GM23338 (cell line): ENCODE measurements around the gene SCO1. TPM values are rescaled to one million over a fixed set of nuclear protein-coding genes. Genes with fewer than 3 reads are reported as not detected.

Source experiments
- ATAC-seq: fragments of 200-7000 bp; cut with Tn5 transposase; 3 replicates; pipeline ENCODE4 v1.9.1; 2020
- DNase-seq: peaks from one replicate; pipeline ENCODE4 v3.0.0-alpha.2; 2015; ENCODE audit warnings: low spot score
- H2AFZ ChIP-seq: fragments of 200-600 bp; sonication (generic); 2 replicates; pipeline ENCODE4 v1.8.0; 2016; ENCODE audit warnings: antibody characterized with exemption, mild to moderate bottlenecking, moderate library complexity
- H3F3A ChIP-seq: fragments of 200-600 bp; sonication (generic); replicated peaks from 2 replicates; pipeline ENCODE4 v1.8.0; 2017; ENCODE audit warnings: antibody characterized with exemption, mixed run types, low read depth
- H3K27ac ChIP-seq: fragments of 200-600 bp; sonication (generic); 2 replicates; pipeline ENCODE4 v1.6.1; 2016; ENCODE audit warnings: low read depth
- H3K27me3 ChIP-seq: fragments of 200-600 bp; sonication (generic); 2 replicates; pipeline ENCODE4 v1.8.0; 2016; ENCODE audit warnings: mild to moderate bottlenecking, mixed run types, moderate library complexity; ENCODE audit not compliant: insufficient read depth
- H3K36me3 ChIP-seq: fragments of 200-600 bp; sonication (generic); 2 replicates; pipeline ENCODE4 v1.8.0; 2016; ENCODE audit warnings: mild to moderate bottlenecking; ENCODE audit not compliant: insufficient read depth
- H3K4me1 ChIP-seq: fragments of 200-600 bp; sonication (generic); 2 replicates; pipeline ENCODE4 v1.8.0; 2016; ENCODE audit warnings: mild to moderate bottlenecking, moderate library complexity; ENCODE audit not compliant: insufficient read depth
- H3K4me2 ChIP-seq: fragments of 200-600 bp; sonication (generic); 2 replicates; pipeline ENCODE4 v1.7.1; 2017; ENCODE audit warnings: mixed run types
- H3K4me3 ChIP-seq: fragments of 200-600 bp; sonication (generic); 2 replicates; pipeline ENCODE4 v1.6.1; 2016; ENCODE audit warnings: mixed run types
- H3K79me2 ChIP-seq: fragments of 200-600 bp; sonication (generic); replicated peaks from 2 replicates; pipeline ENCODE4 v1.8.0; 2017; ENCODE audit warnings: mild to moderate bottlenecking; ENCODE audit not compliant: insufficient read depth
- H3K9me2 ChIP-seq: fragments of 200-600 bp; sonication (generic); 2 replicates; pipeline ENCODE4 v1.8.0; 2017; ENCODE audit not compliant: insufficient read depth
- H4K20me1 ChIP-seq: fragments of 200-600 bp; sonication (generic); replicated peaks from 2 replicates; pipeline ENCODE4 v1.8.0; 2017; ENCODE audit warnings: mild to moderate bottlenecking; ENCODE audit not compliant: insufficient read depth
- H3K27ac Mint-ChIP-seq: 2 replicates; pipeline ENCODE4 v1.8.0; 2020; ENCODE audit warnings: inconsistent platforms, mild to moderate bottlenecking, moderate library complexity, mixed read lengths
- H3K27me3 Mint-ChIP-seq: 3 replicates; pipeline ENCODE4 v1.8.0; 2022; ENCODE audit warnings: low read depth, mild to moderate bottlenecking, moderate library complexity, mixed read lengths, inconsistent platforms; ENCODE audit not compliant: insufficient read depth, poor library complexity
- H3K36me3 Mint-ChIP-seq: 3 replicates; pipeline ENCODE4 v1.8.0; 2021; ENCODE audit warnings: low read depth, mild to moderate bottlenecking, inconsistent platforms, moderate library complexity, mixed read lengths
- H3K4me1 Mint-ChIP-seq: 3 replicates; pipeline ENCODE4 v1.8.0; 2020; ENCODE audit warnings: mild to moderate bottlenecking, inconsistent platforms, mixed read lengths
- H3K4me3 Mint-ChIP-seq: 3 replicates; pipeline ENCODE4 v1.8.0; 2021; ENCODE audit warnings: moderate library complexity, mild to moderate bottlenecking, inconsistent platforms, mixed read lengths
- H3K9me3 Mint-ChIP-seq: 3 replicates; pipeline ENCODE4 v1.8.0; 2020; ENCODE audit warnings: moderate library complexity, mild to moderate bottlenecking, inconsistent platforms, mixed read lengths
- CREB1 ChIP-seq: fragments of 250-450 bp; sonication (Bioruptor Pico); IDR thresholded peaks from 2 replicates; pipeline ENCODE4 v1.5.0; 2020; ENCODE audit warnings: low read depth, mild to moderate bottlenecking, moderate library complexity
- EZH2 ChIP-seq: fragments of 200-600 bp; sonication (generic); IDR thresholded peaks from one replicate; pipeline ENCODE4 v1.8.0; 2017; ENCODE audit warnings: antibody characterized with exemption, mild to moderate bottlenecking, low read depth; ENCODE audit not compliant: unreplicated experiment
- EZH2phosphoT487 ChIP-seq: fragments of 200-600 bp; sonication (generic); IDR thresholded peaks from one replicate; pipeline ENCODE4 v1.8.1; 2018; ENCODE audit warnings: antibody characterized with exemption; ENCODE audit not compliant: unreplicated experiment
- JUNB ChIP-seq: IDR thresholded peaks from one replicate; pipeline ENCODE4 v1.6.1; 2016; ENCODE audit warnings: antibody characterized with exemption; ENCODE audit not compliant: unreplicated experiment
- NANOG ChIP-seq: IDR thresholded peaks from 2 replicates; pipeline ENCODE4 v1.6.1; 2016; ENCODE audit warnings: antibody characterized with exemption, borderline replicate concordance
- POLR2AphosphoS5 ChIP-seq: IDR thresholded peaks from 2 replicates; pipeline ENCODE4 v1.6.1; 2016; ENCODE audit warnings: antibody characterized with exemption, low read depth
- ZNF114 ChIP-seq: fragments of 250-450 bp; sonication (Bioruptor Pico); IDR thresholded peaks from 2 replicates; pipeline ENCODE4 v1.5.0; 2020; ENCODE audit warnings: mild to moderate bottlenecking, moderate library complexity
- polyA plus RNA-seq: library from polyadenylated mRNA; unstranded; fragments of >200 nt; fragmentation: Nextera tagmentation; extraction: Ambion mirVana; gene quantifications from 2 replicates; pipeline ENCODE4 v1.2.1, GENCODE V29; 2016
- total RNA-seq: library from RNA; depleted of rRNA; stranded (reverse); fragments of >200 nt; shearing (Covaris generic); gene quantifications from 2 replicates; pipeline ENCODE4 v1.2.3, GENCODE V29; 2014
- TF ChIP-seq, protein P1 (sequence below), 2 experiments: fragments of 200-600 bp in 1 of 2; sonication (generic) in 1 of 2; conservative IDR thresholded peaks; 2 replicates each; pipeline versions ENCODE4 v1.5.1 to v1.6.1; 2016 to 2017; ENCODE audit warnings: antibody characterized with exemption in 2 of 2, low read depth in 2 of 2, mild to moderate bottlenecking in 2 of 2, moderate library complexity in 1 of 2
- TF ChIP-seq, protein P2 (sequence below): IDR thresholded peaks from 2 replicates; pipeline ENCODE4 v1.6.1; 2016; ENCODE audit warnings: antibody characterized with exemption
- TF ChIP-seq, protein P3 (sequence below): IDR thresholded peaks from one replicate; pipeline ENCODE4 v1.6.1; 2018; ENCODE audit warnings: antibody characterized with exemption; ENCODE audit not compliant: unreplicated experiment

Gene SCO1
- total and polyA plus RNA-seq, 2 experiments from 2014 or later, result 43.9 to 72.5 TPM

DNA sequence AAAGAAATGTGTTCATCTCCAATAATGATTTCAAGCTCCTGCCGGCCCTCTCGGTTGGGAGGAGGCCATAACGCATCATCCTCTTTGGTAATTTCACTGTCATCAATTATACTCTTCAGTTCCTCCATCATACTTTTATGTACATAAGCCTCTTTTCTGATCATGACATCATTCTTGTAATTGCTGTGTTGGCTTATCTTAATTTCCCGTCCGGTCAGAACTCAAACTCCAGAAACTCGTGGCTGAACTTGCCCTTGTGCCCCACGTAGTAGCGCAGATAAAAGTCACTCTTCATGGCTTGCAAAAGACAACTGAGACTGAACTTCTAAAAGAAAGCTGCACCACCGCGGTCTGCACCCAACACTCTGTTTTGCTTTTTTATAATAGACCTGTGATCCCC lies 18.9 kb upstream of the SCO1 start (continued):
- TF ChIP-seq, protein P1, sequence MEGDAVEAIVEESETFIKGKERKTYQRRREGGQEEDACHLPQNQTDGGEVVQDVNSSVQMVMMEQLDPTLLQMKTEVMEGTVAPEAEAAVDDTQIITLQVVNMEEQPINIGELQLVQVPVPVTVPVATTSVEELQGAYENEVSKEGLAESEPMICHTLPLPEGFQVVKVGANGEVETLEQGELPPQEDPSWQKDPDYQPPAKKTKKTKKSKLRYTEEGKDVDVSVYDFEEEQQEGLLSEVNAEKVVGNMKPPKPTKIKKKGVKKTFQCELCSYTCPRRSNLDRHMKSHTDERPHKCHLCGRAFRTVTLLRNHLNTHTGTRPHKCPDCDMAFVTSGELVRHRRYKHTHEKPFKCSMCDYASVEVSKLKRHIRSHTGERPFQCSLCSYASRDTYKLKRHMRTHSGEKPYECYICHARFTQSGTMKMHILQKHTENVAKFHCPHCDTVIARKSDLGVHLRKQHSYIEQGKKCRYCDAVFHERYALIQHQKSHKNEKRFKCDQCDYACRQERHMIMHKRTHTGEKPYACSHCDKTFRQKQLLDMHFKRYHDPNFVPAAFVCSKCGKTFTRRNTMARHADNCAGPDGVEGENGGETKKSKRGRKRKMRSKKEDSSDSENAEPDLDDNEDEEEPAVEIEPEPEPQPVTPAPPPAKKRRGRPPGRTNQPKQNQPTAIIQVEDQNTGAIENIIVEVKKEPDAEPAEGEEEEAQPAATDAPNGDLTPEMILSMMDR (conservative IDR thresholded peaks at IDR 0.05; ENCODE audit: low read depth in 2 of 2), result no peak
- no peak for TF ChIP-seq EZH2phosphoT487
- TF ChIP-seq JUNB, result no peak

DNA sequence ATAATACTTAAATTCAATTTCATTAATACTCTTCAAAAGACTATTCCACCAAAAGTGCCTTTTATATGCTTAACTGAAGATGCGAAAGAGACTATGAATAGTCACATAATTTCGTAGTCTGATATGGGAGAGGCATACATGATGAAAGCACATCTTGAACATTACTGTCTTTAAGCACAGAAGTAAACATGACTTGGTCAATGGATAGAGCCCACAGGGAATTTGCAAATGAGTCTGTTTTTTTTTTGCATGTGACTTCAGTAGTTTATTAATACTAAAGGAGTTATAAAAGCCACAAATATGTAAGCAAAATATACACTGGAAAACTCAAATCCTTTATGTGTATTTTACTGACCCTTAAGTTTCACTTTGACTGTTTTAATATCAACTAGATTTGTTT lies 16.0 kb upstream of the SCO1 start:
- no peak overlapping the region for H3K4me3 Mint-ChIP-seq
- no peak overlapping the region for H2AFZ ChIP-seq
- no peak overlapping the region for H3K27ac ChIP-seq
- H3K4me3 ChIP-seq, result no peak overlapping the region
- no peaks in the 10 kb centered on the region for H3F3A ChIP-seq
- ATAC-seq, result no peak
- DNase-seq, result no peak
- TF ChIP-seq JUNB (no peak), ZNF114 (CRISPR knock-in tag) (no peak), CREB1 (no peak), POLR2AphosphoS5 (no peak), EZH2 (no peak), NANOG (no peak)
- TF ChIP-seq, protein P2, sequence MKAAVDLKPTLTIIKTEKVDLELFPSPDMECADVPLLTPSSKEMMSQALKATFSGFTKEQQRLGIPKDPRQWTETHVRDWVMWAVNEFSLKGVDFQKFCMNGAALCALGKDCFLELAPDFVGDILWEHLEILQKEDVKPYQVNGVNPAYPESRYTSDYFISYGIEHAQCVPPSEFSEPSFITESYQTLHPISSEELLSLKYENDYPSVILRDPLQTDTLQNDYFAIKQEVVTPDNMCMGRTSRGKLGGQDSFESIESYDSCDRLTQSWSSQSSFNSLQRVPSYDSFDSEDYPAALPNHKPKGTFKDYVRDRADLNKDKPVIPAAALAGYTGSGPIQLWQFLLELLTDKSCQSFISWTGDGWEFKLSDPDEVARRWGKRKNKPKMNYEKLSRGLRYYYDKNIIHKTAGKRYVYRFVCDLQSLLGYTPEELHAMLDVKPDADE, result no peak
- TF ChIP-seq, protein P3, sequence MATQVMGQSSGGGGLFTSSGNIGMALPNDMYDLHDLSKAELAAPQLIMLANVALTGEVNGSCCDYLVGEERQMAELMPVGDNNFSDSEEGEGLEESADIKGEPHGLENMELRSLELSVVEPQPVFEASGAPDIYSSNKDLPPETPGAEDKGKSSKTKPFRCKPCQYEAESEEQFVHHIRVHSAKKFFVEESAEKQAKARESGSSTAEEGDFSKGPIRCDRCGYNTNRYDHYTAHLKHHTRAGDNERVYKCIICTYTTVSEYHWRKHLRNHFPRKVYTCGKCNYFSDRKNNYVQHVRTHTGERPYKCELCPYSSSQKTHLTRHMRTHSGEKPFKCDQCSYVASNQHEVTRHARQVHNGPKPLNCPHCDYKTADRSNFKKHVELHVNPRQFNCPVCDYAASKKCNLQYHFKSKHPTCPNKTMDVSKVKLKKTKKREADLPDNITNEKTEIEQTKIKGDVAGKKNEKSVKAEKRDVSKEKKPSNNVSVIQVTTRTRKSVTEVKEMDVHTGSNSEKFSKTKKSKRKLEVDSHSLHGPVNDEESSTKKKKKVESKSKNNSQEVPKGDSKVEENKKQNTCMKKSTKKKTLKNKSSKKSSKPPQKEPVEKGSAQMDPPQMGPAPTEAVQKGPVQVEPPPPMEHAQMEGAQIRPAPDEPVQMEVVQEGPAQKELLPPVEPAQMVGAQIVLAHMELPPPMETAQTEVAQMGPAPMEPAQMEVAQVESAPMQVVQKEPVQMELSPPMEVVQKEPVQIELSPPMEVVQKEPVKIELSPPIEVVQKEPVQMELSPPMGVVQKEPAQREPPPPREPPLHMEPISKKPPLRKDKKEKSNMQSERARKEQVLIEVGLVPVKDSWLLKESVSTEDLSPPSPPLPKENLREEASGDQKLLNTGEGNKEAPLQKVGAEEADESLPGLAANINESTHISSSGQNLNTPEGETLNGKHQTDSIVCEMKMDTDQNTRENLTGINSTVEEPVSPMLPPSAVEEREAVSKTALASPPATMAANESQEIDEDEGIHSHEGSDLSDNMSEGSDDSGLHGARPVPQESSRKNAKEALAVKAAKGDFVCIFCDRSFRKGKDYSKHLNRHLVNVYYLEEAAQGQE, result no peak
- peaks cover 12% of the 10 kb centered on the region; the same call in 1 of the 2 replicates for H3K36me3 ChIP-seq
- peaks cover 1% of the 10 kb centered on the region for H3K27me3 Mint-ChIP-seq
- H3K9me3 Mint-ChIP-seq, result no peaks in the 10 kb centered on the region
- H3K9me2 ChIP-seq, result no peaks in the 10 kb centered on the region
- no peak overlapping the region for H3K4me2 ChIP-seq
- no peaks in the 10 kb centered on the region for H3K27me3 ChIP-seq
- H3K4me1 Mint-ChIP-seq, result no peaks in the 10 kb centered on the region; the same call in 2 of the 3 replicates
- H4K20me1 ChIP-seq, result no peaks in the 10 kb centered on the region; the same call in 1 of the 2 replicates
- no peaks in the 10 kb centered on the region for H3K79me2 ChIP-seq
- H3K36me3 Mint-ChIP-seq, result peaks cover 19% of the 10 kb centered on the region
- H3K4me1 ChIP-seq, result no peaks in the 10 kb centered on the region
- H3K27ac Mint-ChIP-seq, result no peak overlapping the region
